GM21528 (cell line): ENCODE measurements around the gene HSD17B14.
"Not testable (repeated sequence)": the region's sequence is repeated elsewhere in the genome, so short reads cannot be mapped to it uniquely, and the experiment has no call there.

Source experiments
- ATAC-seq: cut with Tn5 transposase; IDR thresholded peaks from one replicate; pipeline ENCODE4 v1.9.1; 2021; ENCODE audit warnings: mild to moderate bottlenecking, moderate library complexity; ENCODE audit not compliant: unreplicated experiment, low FRiP score

Gene HSD17B14

GRCh38 chr19:48836089-48837017, at the start of gene HSD17B14:
TSS of gene HSD17B14 (minus strand) at chr19:48836491. CDS start at chr19:48836411, 80 bp downstream.
- ATAC-seq = no peak

GRCh38 chr19:48883726-48884125, 47.4 kb upstream of the HSD17B14 start:
- no peak for ATAC-seq

- ATAC-seq = no peak
Observed at GRCh38 chr19:48881741-48882657, 45.7 kb upstream of the HSD17B14 start.

GRCh38 chr19:48879696-48880095, 43.4 kb upstream of the HSD17B14 start:
- not testable (repeated sequence) for ATAC-seq

GRCh38 chr19:48879025-48879637, 42.8 kb upstream of the HSD17B14 start:
- ATAC-seq = no peak

- ATAC-seq = no peak
Observed at GRCh38 chr19:48878196-48879024, 42.1 kb upstream of the HSD17B14 start.

- ATAC-seq = no peak
Observed at GRCh38 chr19:48877855-48878195, 41.5 kb upstream of the HSD17B14 start.

GRCh38 chr19:48876043-48876981, 40.0 kb upstream of the HSD17B14 start:
- not testable (repeated sequence) for ATAC-seq

GRCh38 chr19:48874303-48875135, 38.2 kb upstream of the HSD17B14 start:
- ATAC-seq = no peak

- ATAC-seq = no peak
Observed at GRCh38 chr19:48873476-48874302, 37.4 kb upstream of the HSD17B14 start.

- no peak for ATAC-seq
Observed at GRCh38 chr19:48872884-48873475, 36.7 kb upstream of the HSD17B14 start.

GRCh38 chr19:48872182-48872883, 36.0 kb upstream of the HSD17B14 start, which contains the start of gene PPP1R15A:
TSS of gene PPP1R15A (plus strand) at chr19:48872421. CDS start at chr19:48873234, 813 bp downstream.
- ATAC-seq = peak; percentile 52

GRCh38 chr19:48871471-48872181, 35.3 kb upstream of the HSD17B14 start:
- not testable (repeated sequence) for ATAC-seq

GRCh38 chr19:48870048-48870447, 33.8 kb upstream of the HSD17B14 start:
- ATAC-seq = no peak

- ATAC-seq = no peak
Observed at GRCh38 chr19:48868114-48868886, 32.0 kb upstream of the HSD17B14 start, which contains the start of gene PLEKHA4. TSS of gene PLEKHA4 (minus strand) at chr19:48868617. CDS start at chr19:48867620, 997 bp downstream.
